GM21367 (cell line): Measurements from ENCODE around the gene COL15A1.

Source experiments
- ATAC-seq: cut with Tn5 transposase; IDR thresholded peaks from one replicate; pipeline ENCODE4 v1.9.1; 2021; ENCODE audit not compliant: unreplicated experiment

COL15A1 gene

DNA sequence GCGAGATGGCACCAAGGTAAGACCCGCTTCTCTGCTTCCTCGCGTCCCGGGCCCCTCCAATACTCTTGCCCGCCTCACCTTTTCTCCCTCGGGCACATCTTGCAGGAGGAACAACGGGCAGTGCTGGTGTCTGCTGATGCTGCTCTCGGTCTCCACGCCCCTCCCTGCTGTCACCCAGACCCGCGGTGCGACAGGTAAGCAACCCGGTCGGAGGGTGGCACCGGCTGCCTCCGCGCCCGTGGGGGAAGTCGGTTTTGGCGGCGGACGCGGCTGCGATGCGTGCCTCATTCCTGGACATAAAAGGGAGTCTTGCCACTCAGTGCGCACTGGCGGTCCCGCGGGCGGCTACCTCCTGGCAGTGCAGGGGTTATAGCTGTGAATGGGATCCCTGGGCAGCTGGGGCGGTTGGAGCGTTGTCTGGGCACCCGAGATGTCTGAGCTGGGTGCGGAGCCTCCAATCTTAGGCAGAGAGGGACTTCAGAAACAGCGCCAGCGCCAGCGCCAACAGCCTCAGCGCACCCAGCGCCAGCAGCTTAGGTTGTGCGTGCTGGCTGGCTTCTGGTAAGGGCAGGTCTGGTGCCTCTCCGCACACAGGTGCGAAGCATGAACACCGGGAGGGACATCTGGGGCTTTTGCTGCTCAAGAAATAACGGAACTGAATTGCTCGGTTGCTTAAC lies 488 bp downstream of the COL15A1 start:
- ATAC-seq: no peak

DNA sequence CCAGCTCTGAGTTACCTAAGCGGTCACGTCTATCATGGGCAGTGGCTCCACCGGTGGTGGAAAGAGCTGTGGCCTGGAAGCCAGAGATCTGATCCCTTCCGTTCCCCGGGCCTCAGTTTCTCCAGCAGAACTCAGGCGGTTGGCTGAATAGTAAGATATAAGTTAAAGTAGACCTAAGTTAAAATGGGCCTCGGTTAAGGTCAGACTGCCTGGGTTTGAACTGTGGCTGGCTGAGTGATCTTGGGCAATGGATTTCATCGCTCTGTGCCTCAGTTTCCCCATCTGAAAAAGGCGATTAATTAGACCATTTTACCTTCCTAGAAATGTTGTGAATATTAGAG lies 997 bp downstream of the COL15A1 start:
- no peak for ATAC-seq

DNA sequence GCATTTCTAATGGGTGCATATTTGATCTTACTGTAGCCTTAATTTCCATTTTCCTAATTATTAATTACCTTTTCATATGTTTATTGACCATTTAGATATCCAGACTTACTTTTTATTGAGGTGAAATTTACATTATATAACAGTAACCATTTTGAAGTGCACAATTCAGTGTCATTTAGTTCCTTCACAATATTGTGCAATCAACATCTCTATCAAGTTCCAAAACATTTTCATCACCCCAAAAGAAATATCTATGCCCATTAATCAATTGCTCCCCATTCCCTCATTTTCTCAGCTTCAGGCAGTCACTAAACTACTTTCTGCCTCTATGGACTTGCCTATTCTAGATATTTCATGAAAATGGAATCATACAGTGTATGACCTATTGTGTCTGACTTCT lies 5.9 kb downstream of the COL15A1 start:
- ATAC-seq: no peak

DNA sequence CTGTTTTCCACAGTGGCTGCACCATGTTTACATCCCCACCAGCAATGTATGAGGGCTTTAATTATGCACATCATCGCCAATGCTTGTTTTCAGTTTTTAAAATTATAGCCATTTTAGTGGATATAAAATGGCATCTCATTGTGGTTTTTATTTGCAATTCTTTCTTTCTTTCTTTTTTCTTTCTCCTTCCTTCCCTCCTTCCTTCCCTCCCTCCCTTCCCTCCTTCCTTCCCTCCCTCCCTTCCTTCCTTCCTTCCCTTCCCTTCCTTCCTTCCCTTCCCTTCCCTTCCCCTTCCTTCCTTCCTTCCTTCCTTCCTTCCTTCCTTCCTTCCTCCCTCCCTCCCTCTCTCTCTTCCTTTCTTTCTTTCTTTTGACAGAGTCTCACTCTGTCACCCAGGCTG lies 6.6 kb downstream of the COL15A1 start:
- no peak for ATAC-seq

DNA sequence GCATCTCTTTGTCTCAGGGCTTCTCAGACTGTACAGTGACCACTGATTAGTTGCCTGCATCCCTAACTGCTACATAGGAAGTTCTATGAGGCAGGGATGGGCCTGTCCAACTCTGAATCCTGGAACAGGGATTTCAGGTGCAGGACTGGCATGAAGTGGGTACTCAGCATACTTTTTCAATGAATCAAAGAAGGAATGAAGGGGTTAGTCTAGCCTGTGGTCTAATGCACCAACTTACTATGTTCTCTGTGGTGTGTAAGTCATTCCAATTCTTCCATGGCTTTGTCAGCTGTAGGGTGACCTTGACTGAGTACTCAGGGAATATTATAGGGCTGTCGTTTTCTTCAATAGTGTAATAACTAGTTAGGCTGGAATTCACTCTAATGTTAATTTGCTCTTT lies 8.3 kb downstream of the COL15A1 start:
- ATAC-seq: no peak

DNA sequence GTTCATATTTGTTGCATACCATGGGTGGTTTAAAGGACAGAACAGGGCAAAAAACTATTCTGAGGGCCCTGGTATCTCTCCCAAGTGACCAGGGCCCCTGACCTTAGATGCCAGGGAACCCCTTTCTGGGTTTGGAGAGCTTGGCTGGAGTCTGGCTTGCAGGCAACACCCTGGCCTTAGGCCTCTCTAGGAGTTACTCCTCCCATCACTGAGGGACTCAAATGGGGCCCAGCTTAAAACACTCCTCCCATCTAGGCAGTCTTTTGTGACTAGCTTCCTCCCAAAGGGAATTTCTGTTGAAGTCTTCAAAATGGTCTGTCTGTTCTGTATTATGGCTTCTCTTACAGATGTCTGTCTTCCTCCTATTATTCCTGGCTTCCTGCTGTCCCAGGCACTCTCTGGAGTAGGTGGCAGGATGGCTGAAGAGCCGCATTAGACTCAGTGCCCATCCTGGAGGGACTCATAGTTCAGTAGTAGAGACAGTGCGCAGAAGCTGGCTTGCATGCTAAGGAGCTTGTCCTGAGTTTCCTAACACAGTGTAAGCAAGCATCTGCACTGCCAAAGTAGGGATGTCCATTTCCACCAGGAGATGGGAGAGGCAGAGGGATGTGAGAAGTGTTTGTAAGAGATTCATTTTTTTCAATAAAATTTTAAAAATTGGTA lies 10.0 kb downstream of the COL15A1 start:
- no peak for ATAC-seq

DNA sequence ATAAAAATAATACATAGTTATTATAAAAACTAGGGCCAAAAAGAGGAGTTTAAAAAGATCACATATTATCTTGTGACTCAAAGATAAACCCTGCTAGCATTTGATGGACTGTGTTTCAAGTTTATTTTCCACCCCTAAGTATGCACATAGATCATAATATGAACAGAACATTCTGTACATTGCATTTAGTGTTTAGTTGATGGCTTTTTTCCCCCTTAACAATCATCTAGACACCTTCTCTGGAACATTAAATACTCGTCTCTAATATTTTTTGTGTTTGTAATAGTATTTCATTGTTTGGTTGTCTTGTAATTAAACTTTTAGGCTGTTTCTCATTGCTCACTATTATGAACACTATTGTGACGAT lies 10.5 kb downstream of the COL15A1 start:
- no peak for ATAC-seq

DNA sequence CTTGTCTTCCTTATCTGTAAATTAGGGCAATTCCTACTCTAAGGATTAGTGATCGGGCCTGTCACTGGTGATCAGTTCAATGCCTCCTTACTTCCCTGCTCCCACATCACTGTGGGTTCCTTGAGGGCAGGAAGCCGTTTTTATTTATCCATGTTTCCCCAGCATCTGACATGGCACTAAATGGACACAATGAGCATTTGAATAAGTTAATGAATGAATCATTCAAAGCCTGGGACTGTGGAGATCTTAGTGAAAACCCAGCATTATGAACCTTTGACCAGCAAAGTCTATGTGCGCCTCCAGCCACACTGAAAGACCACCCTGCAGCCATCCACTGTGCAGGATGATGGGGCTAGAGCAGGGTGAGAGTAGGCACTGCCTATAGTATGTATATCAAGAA lies 11.6 kb downstream of the COL15A1 start:
- ATAC-seq: no peak

DNA sequence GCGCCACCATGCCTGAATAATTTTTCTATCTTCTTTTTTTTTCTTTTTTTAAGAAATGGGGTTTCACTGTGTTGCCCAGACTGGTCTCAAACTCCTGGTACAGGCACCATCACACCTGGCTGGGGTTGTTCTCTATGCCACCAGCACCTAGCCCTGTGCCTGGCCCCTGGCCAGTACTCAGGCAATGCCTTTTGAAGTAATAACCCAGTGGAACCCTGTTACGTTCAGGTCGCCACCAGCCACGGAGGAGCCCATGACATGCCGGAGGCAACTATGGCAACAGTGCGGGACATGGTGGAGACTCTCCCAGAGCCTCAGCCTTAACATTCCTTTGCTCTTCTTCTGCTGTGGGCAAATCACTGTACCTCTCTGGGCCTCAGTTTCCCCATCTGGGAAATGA lies 14.1 kb downstream of the COL15A1 start:
- no peak for ATAC-seq

DNA sequence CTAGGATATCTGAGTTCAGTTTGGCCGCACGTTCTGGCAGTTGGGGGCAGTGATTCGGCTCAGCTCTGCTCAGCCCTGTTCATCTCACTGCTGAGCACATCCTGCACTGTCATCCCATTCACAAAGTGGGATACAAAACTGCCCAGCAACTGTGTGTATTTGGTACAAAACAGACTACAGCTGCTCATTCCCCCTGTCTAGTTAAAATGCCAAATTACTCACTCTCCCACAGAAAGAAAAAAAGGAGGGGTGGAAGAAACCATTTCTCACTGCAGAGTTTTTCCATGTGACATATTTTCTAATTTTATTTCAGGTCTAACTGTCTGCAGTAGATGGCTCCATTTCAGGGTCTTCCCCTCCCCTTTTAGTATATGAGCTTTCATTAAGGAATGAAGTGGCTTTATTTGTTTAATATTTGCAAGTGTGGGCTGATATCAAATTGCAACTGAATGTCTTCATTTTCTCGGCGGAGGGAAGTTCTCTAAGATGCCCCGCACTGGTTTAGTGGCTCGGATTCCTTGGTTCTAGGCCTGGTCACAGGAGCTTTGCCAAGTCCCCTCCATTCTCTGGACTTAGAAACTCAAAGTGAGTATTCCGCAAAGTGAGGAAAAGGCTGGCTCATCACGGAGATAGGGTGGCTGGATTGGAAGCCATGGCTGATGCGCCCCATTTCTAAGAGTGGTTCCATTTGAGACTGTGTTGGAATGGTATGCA lies 14.7 kb downstream of the COL15A1 start:
- no peak for ATAC-seq

DNA sequence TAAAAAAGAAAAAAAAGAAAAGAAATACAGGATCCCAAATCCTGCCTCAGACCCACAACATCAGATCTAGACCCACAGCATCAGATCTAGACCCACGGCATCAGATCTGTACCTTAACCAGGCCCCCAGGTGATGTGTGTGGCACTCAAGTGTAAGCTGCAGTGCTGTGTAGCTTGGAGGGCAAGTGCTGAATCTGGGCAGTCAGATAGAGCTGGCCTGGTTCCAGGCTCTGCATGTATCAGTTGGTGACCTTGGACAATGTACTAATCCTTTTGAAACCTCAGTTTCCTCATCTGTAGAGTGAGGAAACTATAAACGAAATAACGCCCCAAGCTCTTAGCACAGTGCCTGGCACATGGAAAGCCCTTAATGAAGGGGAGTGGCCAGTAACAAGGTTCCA lies 16.7 kb downstream of the COL15A1 start:
- ATAC-seq: no peak

DNA sequence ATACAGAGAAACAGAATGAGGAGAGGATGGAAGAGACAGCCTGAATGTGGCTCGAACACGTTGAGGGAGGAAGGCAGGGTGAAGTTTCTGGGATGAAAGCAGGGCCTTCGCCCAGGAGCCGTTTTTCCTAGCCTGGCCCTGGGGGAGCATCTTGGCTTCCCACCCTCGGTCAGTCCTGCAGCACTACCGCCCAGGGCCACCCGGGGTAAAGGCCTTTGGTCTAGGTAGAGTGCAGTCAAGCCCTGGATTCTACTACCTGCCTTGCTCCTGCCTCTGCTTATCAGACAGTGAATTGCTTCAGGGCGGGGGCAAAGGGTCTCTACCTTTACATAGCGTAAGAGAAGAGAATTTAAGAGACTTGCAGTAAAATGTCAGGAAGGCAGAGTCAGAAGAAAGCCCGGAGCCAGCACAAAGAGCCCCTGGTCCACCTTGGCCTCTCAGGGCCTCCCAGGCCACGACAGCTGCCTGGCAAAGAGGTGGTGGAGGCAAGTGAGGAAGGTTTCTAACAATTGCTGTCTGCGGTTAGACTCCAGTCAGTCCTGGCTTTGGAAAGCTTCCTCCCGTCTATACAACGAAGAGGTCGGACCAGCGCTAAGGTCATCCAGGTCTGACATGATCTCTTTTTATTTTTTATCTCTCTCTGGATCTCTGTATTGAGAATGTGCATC lies 17.9 kb downstream of the COL15A1 start:
- ATAC-seq: no peak

DNA sequence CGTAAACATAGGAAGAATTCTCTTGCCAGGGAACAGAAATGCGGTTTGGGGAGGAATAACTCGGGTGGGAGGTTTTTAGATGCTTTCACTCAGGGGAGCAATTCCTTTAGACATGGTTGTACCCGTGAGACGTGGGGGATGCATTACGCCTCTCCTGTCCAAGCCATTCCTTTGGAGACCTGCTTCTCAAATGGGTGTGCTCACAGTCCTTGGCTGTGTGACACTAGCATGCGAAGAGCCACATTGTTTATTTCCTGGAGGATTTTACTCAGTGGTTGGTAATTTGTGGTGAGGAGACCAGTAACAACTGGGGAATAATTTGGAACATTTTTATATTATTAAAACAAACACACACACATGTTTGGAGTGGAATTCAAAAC lies 18.5 kb downstream of the COL15A1 start:
- ATAC-seq: no peak

DNA sequence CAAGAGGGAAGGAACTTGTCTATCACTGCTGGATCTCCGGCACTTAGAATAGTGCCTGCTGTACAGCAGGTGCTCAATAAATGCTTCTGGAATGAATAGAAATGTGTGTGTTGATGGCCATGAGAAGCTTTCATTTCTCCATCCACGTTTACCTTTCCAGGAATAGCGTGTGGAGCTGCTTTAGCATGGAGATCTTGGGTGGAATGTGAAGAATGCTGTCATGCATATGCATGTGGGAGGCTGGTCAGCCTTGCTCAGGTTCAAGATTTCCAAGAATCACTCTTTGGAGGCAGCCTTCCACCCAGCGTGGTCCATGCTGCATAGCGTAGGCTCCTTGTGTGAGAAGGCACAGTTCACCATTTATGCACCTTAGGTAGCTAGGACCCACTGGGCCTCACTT lies 19.2 kb downstream of the COL15A1 start:
- no peak for ATAC-seq

DNA sequence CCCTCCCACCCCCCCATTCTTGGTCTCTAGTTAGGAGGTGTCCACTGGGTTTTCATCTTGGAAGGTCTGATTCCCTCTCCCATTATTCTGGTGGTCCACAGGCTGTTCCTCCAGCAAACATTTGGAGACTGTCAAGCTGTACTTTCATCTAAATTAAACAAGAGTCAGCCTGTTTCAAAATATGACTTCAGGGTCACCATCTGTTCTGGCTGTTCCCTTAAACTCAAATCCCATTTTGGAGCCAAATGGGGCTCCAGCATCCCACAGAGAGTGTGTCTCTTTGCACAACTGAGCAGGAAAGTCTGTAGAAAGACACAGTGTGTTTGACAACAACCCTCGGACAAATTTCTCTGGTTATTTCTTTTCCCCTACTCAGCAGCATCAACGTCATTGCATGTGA lies 20.5 kb downstream of the COL15A1 start:
- no peak for ATAC-seq

DNA sequence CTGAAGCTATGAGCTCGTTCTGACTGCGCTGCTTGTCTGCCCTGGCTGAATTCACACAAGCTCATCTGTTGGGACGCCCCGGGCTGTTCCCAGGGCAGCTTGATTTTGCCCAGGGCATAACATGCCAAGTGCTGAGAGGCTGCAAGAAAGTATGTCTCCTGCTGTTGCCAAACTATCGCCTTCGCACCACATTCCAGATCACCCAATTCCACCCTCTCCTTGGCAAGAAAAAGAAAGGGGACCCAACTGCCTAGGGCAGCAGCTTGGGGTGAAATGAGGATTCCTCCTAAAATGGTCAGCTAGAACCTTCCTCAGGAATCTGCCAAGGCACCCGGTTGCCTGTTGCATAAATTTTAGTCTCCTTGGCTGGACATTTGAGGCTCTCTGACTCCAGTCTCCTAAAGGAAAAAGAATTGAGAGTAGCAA lies 21.2 kb downstream of the COL15A1 start:
- ATAC-seq: no peak

DNA sequence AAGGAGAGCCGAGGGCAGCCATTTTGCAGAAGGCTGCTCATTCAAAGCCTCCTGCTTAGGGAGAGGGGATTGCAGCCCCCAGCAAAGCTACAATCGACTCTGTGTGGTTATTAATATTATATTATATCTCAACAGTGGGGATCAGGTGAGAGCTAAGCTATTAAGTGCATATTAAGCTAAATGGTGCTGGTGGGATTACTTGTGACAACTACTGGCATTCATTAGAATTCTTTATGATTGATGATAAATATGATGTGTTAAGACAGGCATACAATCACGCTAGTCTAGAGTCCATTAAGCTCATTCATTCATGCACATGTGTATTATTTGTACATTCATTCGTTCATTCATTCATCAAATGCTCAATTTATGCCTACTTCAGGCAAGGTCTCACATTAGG lies 23.0 kb downstream of the COL15A1 start:
- ATAC-seq: no peak

DNA sequence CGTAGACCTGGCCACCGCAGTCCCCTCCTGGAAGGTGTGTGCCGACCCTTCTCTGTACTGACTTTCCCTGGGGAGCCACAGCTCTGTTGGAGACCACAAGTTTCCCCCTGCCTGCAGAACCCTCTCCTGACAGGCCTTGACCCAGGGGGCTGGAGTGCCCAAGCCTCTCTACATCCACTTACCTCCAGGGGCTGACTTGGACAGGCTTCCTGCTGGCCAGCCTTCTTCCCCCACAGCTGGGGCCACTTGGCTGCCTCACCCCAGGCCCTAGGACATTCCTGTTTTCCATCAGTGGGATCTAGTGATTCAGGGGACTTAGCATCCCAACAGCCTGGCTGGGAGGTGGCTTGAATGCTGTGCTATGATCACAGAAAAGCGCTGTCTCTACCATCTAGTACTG lies 23.6 kb downstream of the COL15A1 start:
- no peak for ATAC-seq

DNA sequence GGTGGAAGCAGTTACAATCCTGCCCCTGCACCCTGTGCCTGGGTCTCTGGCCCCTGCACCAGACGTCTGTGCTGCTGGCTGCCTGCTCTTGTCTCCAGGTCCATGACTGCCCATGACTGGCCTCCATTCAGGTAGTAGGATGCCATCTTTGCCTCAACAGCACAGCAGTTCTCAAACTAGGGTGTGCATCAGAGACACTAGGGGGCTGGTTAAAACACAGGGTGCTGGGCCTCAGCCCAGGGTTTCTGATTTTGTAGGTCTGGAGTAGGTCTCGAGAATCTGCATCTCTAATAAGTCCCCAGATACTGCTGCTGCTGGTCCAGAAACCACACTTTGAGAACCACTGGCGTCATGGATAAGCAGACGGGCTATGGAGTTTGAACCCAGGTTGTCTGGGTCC lies 24.0 kb downstream of the COL15A1 start:
- no peak for ATAC-seq

DNA sequence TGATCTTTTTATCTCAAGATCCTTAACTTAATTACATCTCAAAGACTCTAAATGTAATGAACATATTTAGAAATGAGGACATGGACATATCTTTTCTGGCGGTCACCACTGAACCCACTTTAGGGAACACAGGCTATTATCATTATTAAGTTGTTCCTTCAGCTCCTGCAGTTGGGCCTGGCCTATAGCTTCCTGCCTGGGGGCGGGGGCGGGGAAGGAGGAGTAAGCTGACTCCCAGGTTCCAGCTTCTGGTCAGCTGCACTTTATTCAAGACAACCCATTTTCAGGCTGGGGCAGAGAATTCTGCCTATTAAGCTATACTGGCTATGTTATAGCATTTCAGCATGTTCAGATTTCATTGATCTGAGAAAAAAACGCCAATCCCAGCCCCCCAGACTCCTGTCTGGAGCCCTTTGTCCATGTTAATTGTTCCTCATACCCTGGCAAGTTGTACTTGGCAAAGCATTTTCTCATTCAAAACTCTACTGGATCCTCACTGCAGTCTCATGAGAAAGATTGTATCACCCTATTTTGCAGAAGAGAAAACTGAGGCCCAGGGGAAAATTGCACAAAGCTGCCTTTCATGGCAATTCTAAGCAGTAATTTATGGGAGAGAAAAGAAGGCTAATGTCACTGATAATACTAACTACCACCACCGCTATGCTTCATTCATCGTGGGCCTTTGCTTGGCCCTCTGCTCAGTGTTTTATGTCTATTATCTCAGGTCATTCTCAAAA lies 25.1 kb downstream of the COL15A1 start:
- ATAC-seq: no peak

DNA sequence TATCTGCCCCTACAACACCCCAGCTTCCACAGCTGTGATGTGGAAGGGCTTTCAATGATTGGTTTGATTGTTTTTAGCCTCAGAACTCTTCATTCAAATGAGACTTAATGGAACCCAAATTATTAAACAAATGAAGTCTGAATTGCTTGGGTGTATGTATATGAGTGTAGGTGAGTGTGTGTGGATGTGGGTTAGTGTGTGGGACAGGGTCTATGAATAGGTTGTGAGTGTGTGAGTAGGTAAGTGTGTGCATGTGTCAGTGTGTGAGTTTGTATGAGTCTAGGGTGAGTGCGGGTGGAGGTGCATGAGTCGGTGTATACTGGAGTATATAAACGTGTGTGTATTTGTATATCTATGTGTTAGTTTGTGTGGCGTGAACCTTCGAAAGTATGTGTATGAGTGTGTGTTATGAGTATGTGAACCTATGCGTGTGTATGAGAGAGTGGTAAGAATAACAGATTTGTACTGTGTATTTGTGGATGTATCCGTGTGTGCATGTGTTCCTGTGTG lies 26.9 kb downstream of the COL15A1 start:
- no peak for ATAC-seq
